Breast epithelium (tissue), 3 donors: ENCODE data around the gene SPOCK1.

Source experiments
- CTCF ChIP-seq, 3 donors: fragments of 450-650 bp; IDR thresholded peaks; one replicate each; pipeline ENCODE4 v1.5.1; 2016 to 2017; ENCODE audit warnings: antibody characterized with exemption in 3 of 3, mild to moderate bottlenecking in 3 of 3, moderate library complexity in 3 of 3
- POLR2A ChIP-seq: fragments of 450-650 bp; IDR thresholded peaks from one replicate; pipeline ENCODE4 v1.6.1; 2016; ENCODE audit warnings: antibody characterized with exemption, mild to moderate bottlenecking, moderate library complexity

- TF ChIP-seq CTCF (IDR thresholded peaks at IDR 0.05): no peak
- TF ChIP-seq POLR2A: no peak
Observed at GRCh38 chr5:137336565-137337120, 162.5 kb downstream of the SPOCK1 start.
